ENCODE data around the gene PREX1. TPM values are rescaled to one million over a fixed set of nuclear protein-coding genes. Genes with fewer than 3 reads are reported as not detected.

Gene PREX1
- total RNA-seq, 1 donor from 2014 or later, result 44.0 TPM

DNA sequence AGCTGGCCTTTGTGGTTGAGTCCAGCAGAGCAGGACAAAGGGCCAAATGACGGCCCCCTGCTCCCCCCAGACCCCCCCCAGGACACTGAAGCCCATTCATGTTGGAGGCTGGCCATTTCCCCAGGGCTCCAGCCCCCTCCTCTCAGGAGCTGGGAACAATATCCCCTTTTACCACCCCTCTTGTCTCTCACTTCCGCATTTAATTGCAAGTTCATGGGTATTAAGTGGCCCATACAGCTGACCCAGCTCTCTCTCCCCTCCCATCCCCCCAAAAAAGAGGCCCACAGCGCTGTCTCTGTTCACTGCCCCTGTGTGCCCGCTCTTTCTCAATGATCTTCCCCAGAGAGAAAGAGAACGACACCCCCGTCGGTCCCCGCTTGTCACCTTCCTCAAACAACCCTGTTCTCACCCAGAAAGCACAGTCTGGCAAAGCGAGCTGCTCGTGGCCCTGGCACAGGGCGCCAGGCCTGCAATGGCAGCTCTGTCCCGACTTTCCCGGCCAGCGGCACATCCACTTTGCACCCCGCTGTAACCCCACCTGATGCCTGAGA lies 30.4 kb downstream of the PREX1 start:
- DNase-seq (ENCODE audit: low spot score), result no peak

DNA sequence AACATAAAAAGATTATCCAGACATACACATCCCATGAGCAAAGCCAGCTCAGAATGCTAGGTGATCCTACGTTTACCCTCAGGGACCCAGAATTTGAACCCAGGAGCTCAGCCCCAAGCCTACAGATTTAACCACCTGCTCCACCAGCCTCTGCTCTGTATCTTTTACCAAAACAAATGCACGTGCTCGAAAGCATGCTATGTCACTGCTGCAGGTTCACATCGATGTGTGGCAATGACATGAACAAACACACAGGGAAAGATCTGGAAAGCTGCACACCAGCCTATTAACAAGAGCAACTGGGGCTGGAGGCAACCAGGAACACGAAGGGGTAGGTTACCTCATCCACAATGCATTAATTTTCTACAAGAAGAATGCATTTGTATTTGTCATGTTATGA lies 32.1 kb downstream of the PREX1 start:
- DNase-seq (ENCODE audit: low spot score), result no peak

DNA sequence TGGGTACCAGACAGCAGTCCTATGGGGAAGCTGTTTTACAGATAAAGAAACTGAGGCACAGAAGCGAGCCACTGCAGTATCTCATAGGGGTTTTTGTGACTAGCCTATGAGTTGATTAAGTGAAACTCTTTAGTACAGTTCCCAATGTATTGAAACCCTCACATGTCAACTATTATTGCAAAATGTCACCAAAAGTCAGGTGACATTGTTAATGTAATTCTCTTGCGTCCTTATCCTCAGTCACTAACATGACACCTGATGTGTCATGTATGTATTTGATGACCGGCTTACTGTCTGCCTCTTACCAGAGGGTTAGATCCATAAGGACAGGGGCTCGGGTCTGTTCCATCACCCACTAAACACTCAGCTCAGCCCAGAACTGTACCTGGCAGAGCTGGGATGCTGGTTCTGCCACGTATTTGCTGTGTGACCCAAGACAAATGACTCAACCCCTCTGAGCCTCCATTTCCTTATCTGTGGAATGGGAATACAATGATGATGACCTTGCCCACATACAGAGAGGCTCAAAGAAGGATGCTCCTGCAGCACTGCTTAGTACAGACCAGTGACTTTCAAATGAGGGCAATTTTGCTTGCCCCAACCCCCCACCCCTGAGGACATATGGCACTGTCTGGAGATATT lies 32.9 kb downstream of the PREX1 start:
- DNase-seq (ENCODE audit: low spot score), result no peak

DNA sequence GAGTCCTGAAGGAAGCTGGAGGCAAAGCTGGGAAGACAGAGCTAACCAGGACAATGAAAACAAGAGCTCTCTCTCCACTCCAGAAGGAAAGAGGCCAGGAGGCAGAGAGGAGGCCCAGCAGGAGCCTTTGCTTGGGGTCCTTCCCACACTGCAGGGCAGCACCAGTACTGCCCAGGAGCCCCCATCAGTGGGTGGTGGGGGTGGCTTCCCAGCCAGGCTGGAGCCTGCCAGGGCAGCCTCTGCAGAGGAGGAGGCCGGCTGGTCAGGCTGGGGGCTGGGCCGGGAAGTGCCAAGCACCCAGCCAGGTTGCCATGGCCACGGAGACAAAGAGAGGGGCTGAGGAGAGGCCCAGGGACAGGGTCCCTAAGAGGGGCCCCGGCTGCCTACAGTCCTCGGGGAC lies 33.4 kb downstream of the PREX1 start:
- no peak for DNase-seq (ENCODE audit: low spot score)

DNA sequence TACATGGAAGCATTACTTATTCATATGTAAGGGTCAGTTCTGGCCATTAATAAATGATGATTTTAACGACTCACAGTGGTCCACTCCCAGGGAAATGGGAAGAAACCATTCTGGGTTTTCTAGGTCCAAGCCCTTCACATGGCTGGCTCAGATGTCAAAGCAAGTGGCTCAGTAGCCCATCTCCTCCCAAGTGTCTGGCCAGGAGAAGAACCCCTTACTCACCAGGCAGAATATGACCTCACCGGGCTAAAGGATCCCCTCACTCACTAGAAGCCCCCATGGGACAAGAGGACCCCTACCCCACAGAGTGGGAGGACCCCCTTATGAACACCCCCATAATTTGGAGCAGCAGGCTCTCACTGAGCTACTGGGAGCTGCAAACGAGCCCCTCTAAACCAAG lies 34.0 kb downstream of the PREX1 start:
- DNase-seq (ENCODE audit: low spot score), result no peak

DNA sequence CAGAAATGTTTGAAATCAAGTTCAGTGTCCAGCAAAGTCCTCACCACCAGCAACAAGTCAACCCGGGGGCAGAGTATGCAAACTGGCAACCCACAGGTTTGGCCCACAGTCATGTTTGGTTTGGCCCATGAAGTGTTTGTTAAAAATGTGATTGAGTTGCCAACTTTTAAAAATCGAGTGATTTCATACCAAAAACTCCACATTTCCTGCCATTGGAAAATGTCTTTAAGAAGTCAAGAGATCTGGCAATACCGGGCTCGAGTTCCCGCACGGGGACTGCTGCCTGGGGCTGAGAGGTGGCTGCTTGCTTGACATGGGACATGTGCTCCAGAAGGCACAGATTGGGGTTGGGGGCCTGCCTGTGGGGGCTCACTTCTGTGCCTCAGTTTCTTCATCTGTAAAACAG lies 36.1 kb downstream of the PREX1 start:
- no peak for DNase-seq (ENCODE audit: low spot score)

DNA sequence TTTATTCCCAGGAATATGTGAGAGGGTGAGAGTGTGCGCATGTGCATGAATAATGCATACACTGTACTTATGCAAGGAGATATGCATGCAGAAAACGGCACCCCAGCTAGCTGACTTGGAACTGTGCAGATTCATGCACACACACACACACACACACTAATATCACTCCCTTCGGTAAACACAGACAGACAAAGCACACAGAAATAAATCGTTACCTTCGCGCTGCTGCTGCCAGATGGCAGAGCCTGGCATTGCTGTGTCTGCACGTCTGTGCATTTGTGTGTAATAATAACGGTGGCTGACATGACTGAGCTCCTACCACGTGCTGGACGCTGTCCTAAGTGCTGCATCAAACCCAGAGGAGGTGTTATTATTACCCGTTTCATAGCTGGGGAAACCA lies 36.8 kb downstream of the PREX1 start:
- DNase-seq (ENCODE audit: low spot score), result no peak

DNA sequence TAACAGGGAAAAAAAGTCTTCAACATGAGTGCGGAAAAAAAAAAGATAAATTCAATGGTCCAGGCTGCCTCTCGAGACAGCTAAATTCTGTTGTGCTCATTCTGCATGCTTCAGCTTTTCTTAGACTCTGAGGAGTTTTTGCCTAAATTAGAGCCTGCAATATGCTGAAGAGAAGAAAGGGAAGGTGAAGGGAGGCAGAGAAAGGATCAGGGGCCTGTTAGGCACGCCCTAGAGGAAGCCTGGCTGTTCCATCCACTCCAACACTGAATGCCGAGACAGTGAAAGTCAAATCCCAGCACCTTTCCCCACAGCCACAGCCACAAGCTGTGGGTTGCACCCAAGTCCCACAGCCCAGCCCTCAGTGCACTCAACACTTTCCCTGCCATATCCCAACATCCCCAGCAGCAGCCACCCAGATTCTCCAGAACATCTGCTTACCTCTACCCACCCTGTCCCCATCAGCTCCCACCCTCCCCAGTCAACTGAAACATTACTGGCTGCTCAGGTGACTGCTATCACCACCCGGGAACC lies 37.3 kb downstream of the PREX1 start:
- no peak for DNase-seq (ENCODE audit: low spot score)

DNA sequence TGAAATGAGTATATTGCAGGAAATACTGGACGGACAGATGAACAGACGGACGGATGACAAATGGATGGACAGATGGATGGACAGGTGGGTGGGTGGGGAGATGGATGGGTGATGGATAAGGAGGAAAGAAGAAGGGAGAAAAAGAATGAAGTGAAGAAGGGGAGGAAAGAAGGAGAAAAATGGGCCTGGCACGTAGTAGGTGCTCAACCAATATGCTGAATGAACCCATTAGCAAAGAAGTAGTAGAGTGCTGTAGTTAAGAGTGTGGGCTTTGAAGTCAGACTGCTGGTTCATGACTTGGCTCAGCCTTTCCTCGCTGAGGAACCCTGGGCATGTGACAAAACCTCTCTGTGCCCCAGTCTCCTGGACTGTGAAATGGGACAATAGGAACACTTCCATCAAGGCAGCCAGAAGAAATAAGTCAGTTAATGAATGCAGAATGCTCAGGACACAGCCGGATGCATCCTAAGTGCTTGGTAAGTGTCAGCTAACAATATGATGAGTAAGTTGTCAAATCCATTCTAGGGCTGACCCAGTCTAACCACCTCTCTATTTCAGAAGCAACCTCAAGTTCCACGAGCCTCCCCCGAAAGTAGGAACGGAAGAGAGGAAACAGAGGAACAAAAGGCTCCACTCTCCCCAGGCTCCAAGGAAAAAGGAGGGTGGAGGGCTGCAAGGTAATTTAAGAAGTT lies 37.9 kb downstream of the PREX1 start:
- DNase-seq (ENCODE audit: low spot score), result no peak

DNA sequence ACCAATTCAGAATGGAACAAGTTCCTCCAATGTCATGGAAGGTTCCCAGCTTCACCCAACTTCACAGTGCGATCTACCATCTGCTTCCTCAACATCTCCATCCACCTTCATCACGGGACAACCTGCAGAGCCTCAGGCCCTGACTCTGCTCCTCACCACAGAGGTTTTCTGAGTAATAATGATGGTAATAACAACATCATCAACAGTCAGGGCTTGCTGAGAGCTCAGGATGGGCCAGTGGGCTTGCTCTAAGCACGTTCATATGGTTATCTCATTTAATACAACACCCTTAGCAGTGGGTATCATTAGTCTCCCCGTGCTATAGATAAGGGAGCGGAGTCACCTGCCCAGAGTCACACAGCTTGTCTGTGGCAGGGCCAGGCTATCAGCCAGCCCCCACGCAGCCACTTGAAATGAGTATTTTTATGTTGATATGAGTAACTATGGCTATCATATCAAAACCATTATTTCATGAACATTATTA lies 38.6 kb downstream of the PREX1 start:
- DNase-seq (ENCODE audit: low spot score), result no peak

DNA sequence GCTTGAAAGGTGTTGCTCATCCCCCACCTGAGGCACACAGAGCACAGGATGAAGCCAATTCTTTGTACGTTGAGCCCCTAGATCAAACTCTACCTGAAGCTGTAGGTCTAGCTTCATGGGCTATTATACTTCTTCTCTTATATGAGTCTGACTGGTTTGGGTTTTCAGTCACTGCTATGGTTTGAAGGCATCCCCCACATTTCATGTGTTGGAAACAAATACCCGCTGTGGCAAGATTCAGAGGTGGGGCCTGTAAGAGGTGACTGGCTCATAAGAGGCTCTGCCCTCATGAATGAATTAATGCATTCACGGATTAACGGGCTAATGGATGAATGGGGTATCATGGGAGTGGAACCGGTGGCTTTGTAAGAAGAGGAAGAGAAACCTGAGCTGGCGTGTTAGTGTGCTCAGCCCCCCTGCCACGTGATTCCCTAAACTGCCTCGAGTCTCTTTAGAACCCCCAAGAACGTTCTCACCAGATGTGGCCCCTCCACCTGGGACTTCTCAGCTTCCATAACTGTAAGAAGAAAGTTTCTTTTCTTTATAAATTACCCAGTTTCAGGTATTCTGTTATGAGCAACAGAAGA lies 39.2 kb downstream of the PREX1 start:
- DNase-seq (ENCODE audit: low spot score), result no peak

DNA sequence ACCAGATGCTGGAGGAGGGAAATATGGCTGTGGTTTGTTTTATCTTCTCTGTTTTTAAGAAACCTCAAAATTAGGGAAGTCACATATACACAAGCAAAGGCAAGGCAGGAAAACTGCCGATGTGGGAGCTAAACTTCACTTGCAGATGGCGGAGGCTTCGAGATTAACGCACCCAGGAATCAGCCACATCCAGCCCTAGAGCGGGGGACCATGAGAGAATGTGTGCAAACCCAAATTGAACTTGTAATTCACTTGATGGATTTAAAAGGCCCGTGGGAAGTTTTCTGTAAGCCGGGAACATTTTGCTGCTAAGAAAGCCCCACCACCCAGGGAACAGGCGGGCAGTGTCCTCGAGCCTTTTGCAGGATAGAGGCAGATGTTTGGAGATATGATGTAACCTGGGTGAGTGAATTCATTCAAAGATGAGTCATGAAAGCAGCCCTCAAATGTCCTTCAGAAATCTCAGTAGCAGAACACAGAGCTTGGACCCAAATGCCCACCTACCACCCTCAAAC lies 39.9 kb downstream of the PREX1 start:
- DNase-seq (ENCODE audit: low spot score), result no peak

DNA sequence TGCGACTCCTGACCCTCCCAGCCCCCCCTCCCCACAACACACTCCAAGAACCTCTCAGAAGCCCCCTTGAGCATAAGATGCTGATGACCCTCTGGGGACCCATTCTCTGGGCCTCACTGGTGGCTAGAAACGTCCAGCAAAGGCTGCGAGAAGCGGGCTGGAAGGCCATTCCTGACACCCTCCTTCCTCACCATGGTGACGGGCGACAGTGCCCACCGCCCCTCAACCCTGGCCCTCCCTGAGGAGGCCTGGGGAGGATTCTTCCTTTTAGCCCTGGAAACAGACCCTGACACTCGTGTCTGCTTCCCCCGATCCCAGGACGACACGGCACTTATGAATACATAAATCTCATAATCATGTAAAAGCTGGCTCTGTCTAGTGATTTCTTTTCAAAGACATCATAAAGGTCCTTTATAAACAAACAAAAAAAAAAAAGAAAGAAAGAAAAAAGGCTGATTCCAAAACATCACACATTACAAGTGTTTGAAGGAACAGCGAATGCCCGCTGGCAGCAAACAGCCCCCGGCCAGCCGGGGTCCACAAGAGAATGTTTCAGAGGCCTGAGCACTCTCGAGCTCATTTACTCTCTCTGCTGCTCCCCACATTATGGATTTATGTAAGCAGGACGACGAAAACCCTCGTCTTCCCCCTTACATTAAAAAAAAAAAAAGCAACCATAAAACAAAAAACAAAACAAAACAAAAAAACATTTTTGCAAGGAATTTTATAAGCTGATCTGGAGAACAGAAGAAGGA lies 40.7 kb downstream of the PREX1 start:
- no peak for DNase-seq (ENCODE audit: low spot score)

DNA sequence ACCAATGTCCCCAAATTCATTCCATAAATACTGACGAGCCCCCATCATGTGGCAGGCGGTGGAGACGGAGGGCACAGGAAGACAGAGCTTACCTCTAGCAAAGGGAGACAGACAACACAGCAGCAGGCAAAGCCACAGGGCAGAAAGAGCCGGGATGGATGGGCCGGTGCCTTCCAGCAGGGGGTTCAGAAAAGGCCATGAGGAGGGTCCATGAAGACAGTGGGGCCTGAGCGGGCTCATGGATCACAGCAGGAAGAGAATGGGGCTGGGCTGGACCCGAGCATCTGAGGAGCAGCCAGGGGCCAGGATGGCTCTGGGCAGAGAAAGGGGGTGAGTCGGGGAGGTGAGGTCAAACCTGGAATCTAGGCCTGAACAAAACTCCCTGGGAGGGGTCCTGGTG lies 42.0 kb downstream of the PREX1 start:
- DNase-seq (ENCODE audit: low spot score), result no peak

DNA sequence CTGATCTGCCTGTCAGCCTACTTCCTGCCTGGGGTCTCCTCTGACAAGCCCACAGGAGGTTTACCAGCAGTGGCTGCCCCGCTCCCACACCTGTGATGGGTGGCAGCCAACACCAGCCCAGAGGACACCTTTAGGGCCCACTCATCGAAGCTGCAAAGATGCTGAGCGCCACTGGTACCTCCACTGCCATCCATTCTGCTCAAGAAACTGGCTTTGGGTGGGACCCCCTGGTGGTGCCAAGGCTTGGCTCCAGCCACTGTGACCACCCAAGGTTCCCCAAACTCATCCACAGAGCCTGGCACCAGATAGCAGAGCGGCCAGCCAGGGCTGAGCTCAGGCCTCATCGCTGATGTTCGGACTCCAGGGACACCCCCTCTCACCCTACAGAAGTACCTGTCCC lies 42.5 kb downstream of the PREX1 start:
- DNase-seq (ENCODE audit: low spot score), result no peak

DNA sequence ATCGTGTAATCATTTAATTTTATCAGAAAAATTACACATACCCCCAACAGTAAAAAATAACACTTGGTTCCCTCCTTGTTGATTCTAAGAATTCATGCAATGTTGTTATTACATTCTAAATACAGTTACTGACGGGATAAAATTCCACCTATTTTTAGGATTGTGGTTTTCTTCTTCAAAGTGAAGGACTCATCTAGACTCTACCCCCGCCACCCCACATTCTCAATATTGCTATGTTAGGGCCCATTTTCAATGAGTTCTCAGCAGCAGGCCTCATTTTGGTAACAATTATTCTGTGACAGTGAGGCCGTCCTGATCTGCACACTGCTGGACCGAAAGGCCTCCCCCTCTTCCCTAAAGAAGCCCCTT lies 43.5 kb downstream of the PREX1 start:
- no peak for DNase-seq (ENCODE audit: low spot score)

DNA sequence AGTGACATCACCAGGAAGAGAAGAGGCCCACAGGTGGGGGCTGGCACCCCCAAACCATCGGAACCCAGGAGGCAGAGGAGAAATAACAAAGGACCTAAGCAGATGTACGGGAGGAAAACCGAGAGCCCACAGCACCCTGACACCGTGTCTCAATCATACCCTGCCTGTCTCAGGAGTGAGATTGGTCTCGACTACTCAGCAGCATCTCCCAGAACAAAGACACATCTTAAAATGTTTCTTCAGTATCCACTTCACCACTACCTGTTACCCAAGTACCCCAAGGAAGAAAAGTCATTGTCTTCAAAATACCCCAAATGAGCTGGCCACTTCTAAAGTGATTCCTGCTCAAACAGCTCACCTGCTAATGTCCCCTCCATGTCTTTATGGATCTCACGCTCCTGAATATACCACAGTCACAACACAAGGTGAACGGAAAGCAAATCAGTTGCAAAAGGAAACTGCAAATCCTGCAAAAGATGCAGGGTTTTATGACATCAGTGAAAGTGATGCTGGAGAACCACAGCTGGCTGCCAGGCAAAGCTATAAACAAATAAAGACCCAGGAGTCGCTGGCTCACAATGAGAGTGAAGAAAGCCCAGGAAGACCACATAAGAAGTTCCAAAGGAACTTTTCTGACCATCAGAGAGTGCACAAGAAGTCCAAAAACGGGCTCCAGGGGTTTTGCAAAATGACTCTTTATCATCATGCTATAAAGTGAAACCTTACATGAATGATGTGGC lies 44.1 kb downstream of the PREX1 start:
- no peak for DNase-seq (ENCODE audit: low spot score)

DNA sequence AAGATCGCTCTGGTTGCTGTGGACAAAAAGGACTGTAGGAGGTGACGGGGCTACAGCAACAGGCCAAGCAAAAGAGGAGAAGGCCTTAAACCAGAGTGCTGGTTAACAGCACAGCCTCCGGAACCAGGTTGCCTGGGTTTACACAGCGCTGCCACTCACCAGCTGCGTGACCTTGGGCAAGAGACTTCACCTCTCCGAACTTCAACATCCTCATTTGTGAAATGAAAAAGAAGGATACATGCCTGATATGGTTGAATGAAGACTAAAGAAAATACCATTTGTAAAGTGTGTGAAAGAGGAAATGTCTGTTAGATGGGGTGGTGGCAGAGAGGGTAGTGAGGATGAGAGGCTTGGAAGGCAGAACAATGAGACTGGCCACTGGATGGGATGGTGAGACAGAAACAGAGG lies 44.9 kb downstream of the PREX1 start:
- DNase-seq (ENCODE audit: low spot score), result no peak

DNA sequence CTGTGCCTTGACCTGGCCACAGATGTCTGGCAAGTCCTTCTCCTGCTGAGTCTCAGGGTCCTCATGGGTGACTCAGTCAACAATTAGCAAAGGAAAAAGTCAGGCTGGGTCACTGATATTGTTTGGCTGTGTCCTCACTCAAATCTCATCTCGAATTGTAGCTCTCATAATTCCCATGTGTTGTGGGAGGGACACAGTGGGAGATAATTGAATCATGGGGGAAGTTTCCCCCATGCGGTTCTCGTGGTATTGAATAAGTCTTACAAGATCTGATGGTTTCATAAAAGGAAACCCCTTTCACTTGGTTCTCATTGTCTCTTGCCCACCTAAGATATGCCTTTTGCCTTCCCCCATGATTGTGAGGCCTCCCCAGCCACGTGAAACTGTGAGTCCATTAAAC lies 45.7 kb downstream of the PREX1 start:
- DNase-seq (ENCODE audit: low spot score), result no peak

DNA sequence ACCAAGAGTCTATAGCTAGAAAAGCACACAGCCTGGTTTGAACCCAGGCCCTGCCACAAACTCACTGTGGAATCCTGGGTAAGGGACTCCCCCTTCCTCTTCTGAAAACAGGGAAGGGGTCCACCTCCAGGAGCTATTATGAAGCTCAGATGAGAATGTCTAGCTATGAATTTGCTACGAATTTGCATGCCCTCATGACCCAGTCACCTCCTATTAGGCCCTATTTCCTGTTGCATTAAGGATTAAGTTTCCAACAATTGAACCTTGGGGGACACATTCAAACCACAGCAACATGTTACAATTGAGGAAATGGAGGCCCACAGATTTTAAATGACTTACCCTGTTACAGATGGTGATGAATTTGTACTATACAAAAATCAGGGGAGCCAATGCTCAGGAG lies 46.2 kb downstream of the PREX1 start:
- DNase-seq (ENCODE audit: low spot score), result no peak

DNA sequence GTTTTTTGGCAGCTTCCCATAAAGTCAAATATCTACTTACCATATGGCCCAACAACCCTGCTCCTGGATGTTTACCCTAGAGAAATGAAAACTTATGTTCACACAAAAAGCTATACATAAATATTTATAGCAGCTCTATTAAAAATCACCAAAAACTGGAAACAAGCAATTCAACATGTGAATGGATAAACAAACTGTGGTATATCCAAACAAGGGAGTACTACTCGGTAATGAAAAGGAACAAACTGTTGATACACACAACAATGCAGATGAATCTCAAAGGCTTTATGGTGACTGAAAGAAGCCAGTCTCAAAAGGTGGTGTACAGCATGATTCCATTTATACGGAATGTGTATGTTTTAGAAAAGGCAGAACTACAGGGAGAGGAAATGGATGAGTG lies 48.4 kb downstream of the PREX1 start:
- DNase-seq (ENCODE audit: low spot score), result no peak
